Sigmoid colon (tissue), 4 donors: ENCODE results near the gene AP2A1.

Source experiments
- EP300 ChIP-seq, 4 donors: sonication (generic); formaldehyde crosslinking; IDR thresholded peaks; one replicate each; pipeline ENCODE4 v1.6.1; 2017; ENCODE audit warnings: antibody characterized with exemption in 4 of 4
- POLR2A ChIP-seq, 2 donors: fragments of 450-650 bp; IDR thresholded peaks; one replicate each; pipeline ENCODE4 v1.6.1; 2016; ENCODE audit warnings: antibody characterized with exemption in 2 of 2, mild to moderate bottlenecking in 2 of 2, moderate library complexity in 2 of 2
- POLR2AphosphoS5 ChIP-seq, 4 donors: sonication (generic); formaldehyde crosslinking; IDR thresholded peaks; one replicate each; pipeline ENCODE4 v1.6.1; 2017; ENCODE audit warnings: antibody characterized with exemption in 4 of 4
- TF ChIP-seq, protein P1 (sequence below), 4 experiments: fragments of 450-650 bp in 3 of 4; fragments of 200-600 bp in 1 of 4; IDR thresholded peaks; one replicate each; pipeline ENCODE4 v1.5.1; 2016 to 2019; ENCODE audit warnings: antibody characterized with exemption in 4 of 4, mild to moderate bottlenecking in 3 of 4, moderate library complexity in 2 of 4

DNA sequence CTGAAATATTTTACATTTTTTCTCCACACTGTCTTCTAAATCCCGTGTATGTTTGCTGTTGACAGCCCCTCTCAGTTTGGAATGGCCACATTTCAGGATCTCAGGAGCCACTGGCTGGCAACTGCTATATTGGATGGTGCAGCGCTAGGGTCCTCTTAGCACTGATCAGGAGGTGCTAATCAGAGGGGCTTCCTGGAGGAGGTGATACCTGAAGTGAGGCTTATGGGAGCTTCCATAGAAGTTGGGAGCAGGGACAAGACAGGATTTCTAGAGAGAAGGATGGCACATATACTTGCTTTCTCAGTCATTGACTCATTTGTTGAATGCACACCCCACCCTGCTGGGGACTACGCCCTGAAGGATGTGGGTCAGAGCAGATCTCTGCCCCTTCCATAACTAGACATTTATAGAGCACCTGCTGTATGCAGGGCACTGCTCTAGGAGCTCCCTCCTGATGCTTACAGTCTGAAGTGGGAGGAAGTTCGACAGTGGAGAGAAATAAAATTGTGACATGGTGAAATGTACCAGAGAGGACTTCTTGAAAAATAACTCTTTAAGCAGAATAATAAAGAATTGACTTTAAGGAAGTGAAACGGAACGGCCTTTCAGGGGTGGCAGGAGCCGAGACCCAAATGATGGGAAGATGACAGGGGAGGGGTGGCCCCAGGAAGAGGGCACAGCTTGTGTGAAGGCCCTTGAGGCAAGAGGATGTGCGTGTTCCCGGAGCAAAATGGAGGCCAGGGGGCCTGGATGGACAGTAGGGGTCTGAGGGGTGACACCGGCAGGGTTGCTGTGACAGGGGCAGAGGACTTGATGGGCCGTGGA lies 13.1 kb downstream of the AP2A1 start:
- TF ChIP-seq, protein P1, sequence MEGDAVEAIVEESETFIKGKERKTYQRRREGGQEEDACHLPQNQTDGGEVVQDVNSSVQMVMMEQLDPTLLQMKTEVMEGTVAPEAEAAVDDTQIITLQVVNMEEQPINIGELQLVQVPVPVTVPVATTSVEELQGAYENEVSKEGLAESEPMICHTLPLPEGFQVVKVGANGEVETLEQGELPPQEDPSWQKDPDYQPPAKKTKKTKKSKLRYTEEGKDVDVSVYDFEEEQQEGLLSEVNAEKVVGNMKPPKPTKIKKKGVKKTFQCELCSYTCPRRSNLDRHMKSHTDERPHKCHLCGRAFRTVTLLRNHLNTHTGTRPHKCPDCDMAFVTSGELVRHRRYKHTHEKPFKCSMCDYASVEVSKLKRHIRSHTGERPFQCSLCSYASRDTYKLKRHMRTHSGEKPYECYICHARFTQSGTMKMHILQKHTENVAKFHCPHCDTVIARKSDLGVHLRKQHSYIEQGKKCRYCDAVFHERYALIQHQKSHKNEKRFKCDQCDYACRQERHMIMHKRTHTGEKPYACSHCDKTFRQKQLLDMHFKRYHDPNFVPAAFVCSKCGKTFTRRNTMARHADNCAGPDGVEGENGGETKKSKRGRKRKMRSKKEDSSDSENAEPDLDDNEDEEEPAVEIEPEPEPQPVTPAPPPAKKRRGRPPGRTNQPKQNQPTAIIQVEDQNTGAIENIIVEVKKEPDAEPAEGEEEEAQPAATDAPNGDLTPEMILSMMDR (IDR thresholded peaks at IDR 0.05), result no peak
- no peak for TF ChIP-seq POLR2A (IDR thresholded peaks at IDR 0.05)
- no peak for TF ChIP-seq POLR2AphosphoS5 (IDR thresholded peaks at IDR 0.05)
- TF ChIP-seq EP300 (IDR thresholded peaks at IDR 0.05), result no peak
